ENCODE data around the gene AKR1D1.

DNA sequence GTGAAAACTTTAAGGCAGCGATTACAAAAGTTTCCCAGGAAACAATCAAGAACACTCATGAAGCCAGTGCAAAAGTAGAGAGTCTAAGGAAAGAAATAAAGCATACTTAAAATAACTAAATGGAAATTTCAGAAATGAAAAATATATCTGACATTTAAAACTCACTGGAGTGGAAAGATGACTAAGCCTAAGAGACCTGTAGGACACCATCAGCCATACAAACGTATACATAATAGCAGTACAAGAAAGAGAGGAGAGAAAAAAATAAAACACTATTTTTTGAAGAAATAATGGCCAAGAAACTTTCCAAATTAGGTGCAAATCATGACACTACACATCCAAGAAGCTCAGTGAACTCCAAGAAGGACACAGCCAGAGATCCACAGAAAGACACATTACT is 5.4 kb upstream of the AKR1D1 start:
- TF ChIP-seq GATA2 (IDR thresholded peaks at IDR 0.05; ENCODE audit: low read depth, low read length) (no peak), GATA3 (IDR thresholded peaks at IDR 0.05; ENCODE audit: low read depth, low read length) (no peak)
